Kidney capillary endothelial cell (primary cell): ENCODE data around the gene CCDC88C.

ENCODE experiments used
- DNase-seq: peaks from one replicate; pipeline ENCODE4 v3.0.0-alpha.2; 2018; ENCODE audit warnings: low spot score

Gene CCDC88C

DNA sequence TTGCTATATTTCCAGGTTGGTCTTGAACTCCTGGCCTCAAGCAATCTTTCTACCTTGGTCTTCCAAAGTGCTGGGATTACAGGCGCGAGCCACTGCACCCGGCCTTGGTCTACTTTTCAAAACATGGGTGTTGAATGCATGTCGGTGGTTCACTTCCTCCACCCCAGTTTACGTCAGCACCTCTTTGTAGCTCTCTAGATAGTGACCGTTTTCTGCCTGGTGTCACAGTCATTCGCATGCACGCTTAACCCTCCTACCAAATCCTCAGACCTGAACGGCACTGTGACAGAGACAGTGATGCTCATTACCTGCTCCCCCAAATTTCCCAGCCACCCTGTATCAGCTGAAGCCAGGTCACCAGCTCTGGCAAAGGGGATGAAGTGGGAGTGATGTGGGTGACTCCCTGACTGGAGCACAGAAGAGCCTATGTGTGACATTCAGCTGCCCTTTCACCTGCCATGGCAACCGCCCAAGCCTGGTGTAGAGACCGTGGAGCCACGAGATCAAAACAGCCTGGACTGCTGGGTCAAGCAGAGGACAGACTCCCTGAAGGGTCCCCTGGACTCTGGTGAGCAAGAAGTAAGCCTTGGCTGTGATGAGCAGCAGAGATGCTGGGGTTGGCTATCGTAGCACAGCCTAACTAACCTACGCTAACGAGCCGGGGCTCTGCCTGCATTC lies 106.9 kb downstream of the CCDC88C start:
- DNase-seq = no peak

DNA sequence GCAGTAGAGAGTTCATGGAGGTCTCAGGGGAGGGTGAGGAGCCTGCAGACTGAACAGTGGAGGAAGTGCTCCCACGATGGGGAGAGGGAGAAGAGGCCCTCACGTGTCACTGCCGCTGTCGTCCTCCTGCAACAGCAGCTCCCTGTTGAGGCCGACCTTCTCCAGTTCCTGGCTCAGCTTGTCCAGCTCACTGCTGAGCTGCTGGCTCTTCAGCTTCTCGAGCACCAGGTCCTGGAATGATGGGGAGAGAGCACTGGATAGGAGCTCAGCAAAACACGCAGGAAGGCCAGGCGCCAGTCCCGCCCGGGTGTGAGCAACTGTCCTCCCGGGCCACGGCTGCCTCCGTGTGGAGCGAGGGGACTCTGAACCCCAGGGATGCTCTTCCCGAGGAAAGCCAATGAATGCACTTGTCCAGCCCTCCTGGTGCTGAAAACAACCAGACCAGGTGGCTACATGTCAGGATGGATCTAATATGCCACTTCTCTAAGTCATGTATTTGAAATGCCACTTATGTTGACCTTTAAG lies 107.8 kb downstream of the CCDC88C start:
- no peak for DNase-seq

- DNase-seq = no peak
Observed at GRCh38 chr14:91308337-91308736, 109.3 kb downstream of the CCDC88C start.

GRCh38 chr14:91307652-91308051 lies 110.0 kb downstream of the CCDC88C start:
- no peak for DNase-seq

- no peak for DNase-seq
Observed at GRCh38 chr14:91307046-91307445, 110.6 kb downstream of the CCDC88C start.

DNA sequence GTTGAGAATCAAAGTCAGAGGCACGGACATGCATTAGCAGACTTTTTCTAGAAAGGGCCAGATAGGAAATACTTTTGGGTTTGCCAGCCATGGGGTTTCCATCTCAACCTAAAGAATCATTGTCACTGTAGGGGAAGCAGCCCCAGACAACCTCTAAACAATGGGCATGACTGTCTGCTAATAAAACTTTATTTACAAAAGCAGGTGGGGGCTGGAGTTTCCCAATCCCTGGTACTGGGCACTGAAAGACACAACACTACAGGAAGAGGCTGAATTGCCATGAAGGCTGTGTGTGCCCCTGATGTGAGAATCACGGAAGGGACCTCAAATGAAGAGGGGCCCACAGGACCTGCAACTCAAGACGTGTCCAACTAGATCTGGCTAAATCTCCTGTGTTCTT lies 111.1 kb downstream of the CCDC88C start:
- no peak for DNase-seq

GRCh38 chr14:91305650-91306431 lies 111.8 kb downstream of the CCDC88C start:
- DNase-seq = no peak

DNA sequence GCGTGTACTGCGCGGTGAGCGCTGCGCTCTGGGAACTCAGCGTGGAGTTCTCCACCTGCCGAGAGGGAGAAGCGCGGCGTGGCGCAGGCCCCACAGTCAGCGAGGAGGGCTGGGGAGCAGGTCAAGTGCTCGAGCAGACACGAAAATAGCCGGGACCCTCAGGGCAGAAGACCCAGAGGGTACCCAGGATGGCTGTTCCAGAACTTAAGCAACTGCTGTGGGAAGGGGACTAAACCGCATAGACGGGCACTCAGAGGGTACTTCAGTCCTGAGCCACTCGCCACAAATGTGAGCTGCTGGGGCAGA lies 113.7 kb downstream of the CCDC88C start:
- DNase-seq = no peak

DNA sequence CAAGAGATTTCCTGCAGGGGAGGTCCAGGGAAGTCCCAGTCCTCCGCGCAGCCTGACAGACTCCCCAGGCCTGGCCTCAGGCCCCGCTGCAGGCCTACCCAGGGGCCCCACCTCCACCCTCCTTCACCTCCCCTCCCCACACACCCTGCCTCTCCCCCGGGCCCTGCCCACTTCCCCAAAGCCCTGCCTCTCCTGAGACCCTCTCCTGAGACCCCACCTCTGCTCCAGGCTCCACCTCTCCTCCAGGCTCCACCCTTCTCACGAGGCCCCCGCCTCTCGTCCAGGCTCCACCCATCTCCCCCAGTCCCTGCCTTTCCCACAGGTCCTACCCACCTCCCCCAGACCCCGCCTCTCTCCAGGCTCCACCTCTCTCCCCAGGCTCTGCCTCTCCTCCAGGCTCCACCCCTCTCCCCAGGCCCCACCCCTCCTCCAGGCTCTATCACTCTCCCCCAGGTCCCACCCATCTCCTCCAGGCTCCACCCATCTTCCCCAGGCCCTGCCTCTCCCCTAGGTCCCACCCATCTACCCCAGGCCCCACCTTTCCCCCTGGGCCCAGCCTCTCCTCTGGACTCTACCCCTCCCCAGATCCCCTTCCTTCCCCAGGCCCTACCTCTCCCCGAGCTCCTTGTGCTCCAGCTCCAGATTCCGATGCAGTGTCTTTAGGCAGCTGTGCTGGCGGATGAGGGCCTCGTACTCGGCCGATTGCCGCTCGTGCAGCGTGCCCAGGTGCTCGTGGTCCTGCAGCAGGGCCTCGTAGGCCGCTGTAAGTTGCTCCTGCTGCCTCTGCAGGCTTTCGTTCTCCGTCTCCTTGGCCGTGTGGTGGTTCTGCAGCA lies 114.3 kb downstream of the CCDC88C start:
- no peak for DNase-seq

DNA sequence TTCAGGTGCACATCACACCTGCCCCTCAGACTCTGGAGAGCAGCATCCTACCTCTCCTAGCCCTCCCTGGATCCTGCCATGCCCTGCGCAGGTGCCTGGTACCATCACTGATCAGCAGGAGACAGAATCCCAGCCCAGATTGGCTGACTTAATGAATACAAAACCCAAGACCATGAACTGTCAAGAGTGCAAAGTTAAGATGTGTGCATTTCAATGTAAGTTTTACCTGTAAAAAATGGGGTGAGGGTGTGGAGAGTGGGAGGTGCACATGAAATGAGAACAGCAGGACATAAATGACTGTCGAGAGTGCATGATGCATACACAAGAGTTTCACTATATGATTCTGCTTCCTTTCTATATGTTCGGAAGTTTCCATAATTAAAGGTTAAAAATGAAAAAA lies 115.2 kb downstream of the CCDC88C start:
- no peak for DNase-seq

DNA sequence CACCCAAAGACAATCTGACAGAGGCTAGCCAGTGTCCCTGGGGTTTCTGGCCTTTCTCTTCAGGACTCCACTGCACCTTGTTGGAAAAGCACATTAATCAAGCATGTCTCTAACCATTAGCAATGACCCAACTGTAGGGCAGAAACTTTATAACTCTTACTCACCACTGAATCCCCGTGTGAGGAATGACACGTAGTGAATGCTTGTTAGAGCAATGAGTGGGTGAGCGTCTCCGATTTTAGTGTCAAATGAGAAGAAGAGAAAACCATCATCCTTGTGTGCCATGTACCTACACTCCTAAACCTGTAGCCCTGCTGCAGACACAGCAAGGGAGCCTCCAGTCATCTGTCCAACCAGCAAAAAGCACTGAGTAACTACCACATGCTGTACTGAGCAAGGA lies 116.7 kb downstream of the CCDC88C start:
- no peak for DNase-seq

DNA sequence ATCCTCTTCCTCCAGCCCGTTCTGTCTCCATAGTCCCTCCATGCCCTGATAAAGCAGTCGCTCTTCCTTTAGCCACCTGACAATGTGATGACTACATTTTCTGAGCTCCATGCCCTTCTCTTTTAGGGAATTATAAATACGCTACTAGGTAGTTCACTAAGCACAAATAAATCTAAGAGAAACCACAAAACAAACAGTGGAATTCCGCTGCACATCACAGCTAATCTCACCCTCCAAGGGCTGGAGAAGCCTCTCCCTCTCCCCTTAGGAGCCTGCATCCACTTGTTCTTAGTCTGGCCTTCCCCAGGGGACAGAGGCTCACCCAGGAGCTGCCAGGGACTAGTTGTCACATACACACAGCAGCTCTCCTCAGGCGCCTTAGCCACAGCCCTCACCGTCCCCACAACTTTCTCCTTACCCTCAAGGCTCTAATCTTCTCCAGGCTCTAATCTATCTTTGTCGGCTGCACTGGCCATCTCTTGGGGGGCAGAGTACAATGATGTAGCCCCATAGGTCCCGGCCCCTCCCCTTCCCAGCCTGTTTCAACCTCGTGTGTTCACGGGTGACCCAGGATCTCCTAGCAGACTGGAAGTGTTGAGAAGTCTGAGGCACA lies 117.2 kb downstream of the CCDC88C start:
- no peak for DNase-seq

DNA sequence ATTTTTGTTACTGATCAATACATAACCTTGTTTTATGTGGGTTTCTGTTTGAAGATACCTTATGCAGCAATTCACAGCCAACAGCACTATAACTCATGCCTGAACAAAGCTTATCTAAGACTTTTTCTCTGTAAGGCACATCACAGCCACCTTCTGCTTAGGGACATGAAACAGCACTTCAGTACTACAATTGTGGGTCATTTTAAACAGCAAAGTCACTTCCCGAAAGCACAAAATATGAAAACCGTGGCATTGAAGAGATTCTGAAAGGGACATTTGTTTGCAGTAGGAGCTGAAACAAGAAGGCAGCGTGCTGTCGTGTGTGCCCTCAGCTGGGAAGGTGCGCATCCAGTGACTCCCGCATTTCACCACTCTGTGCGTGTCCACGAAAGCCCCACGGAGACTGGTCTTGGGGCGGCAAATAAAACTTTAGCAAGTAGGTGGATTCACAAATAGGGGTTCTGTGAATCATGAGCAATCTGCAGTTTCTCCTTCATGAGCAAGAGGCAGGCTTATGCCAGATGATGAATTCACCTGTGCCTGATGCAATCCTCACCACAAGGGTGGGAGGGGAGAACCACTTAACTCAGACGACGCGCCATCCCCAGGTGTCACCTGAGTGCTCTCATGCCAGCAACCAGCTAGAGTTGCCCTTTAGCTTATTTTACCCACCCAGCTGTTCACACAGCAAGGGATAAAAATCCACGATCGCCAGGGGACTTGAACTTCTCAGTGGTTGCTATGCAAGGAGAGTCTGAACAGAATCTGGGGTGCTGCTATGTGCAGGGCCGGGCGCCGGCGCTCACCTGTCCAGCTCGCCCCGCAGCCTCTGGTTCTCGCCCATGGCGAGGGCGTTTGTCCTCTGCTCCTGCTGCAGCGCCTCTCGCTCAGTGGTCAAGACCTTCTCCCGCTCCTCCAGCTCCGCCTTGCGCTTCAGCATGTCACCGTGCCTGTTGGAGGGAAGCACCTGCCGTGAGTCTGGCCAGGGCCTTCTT lies 118.2 kb downstream of the CCDC88C start:
- no peak for DNase-seq

DNA sequence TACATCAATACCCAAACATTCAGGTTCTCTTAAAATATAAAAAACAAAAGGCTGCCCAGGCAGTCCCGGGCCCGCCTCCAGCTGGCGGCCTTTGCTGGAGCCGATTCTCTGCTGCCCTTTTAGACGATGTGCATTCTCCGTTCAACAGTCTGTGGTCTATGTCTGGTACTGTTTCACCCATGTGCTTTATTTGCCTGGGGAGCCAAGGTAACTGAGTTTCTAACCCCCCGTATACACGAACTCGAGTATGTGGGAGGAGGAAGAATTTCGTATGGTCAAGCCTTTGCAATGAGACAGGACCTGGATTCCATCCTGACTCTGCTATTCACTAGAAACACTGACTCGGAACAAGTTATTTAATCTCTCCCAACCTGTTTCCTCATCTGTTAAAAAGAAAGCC lies 119.0 kb downstream of the CCDC88C start:
- DNase-seq = no peak

DNA sequence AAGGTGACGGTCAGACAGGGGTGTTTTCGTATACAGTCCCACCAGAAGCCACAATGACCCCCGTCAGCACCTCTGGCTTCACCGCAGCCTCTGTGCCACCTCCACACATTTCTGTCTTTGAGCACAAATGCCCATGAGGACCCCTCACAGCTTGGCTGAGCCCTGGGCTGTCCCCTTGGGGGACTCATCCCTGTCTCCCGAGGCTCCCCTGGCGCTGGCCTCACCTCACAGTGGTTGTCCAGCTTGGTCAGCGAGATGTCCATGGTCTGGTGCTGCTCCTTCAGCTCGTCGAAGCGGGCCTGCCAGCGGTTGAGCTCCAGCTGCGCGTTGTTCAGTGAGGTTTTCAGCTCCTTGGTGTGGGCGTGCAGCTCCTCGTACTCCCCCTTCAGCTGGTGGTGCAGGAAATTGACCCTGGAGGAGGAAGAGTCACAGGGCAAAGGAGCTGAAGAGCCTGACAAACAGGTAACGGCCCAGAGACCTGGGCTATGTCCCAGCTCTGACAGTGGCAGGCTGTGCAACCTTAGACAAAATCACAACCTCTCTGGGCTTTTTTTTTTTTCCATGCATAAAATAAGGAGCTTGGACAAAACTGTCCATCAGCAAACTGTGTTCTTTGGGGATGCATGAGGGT lies 120.4 kb downstream of the CCDC88C start:
- DNase-seq = no peak

DNA sequence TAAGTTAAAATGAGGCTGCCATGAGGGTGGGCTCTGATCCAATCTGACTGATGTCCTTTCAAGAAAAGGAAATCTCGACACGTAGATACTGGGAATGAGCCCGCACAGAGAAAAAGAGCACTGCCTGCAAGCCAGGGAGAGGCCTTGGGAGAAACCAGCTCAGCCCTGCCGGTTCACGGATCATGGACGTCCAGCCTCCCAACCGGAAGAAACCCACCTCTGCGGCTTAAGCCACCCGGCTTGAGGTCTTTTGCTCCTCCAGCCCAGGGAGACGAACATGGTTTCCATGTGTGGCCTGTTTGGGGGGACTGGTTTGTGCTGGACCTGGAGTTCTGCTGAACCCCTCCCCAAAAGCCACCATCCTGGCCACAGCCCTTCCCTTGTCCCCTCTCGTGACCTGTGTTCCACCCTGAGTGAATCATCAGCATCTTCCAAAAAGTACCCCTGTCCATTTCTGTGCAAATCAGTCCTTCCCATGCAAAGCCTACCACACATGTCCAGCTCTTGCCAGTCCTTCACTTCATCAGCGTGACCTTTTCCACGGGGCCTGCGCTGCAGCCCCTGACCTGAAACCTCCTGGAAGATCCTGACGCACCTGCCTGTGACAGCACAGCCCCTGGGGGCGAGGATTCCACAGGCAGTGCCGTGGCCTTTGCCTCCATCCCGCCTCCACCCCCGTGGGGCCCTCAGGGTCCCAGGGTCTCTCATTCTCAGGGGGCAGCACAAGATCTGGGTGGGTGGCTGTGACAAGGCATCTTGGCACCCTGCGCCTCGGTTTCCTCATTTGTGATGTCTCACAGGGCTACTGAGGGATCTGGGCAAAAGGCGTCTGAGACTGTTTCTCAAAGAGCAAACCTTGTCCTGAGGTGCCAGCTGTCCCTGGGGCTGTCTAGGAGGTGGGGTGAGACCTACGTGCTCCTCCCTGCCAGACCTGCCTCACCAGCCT lies 121.5 kb downstream of the CCDC88C start:
- no peak for DNase-seq

- DNase-seq = no peak
Observed at GRCh38 chr14:91295276-91295845, 122.3 kb downstream of the CCDC88C start.

GRCh38 chr14:91294153-91294552 lies 123.5 kb downstream of the CCDC88C start:
- DNase-seq = no peak

DNA sequence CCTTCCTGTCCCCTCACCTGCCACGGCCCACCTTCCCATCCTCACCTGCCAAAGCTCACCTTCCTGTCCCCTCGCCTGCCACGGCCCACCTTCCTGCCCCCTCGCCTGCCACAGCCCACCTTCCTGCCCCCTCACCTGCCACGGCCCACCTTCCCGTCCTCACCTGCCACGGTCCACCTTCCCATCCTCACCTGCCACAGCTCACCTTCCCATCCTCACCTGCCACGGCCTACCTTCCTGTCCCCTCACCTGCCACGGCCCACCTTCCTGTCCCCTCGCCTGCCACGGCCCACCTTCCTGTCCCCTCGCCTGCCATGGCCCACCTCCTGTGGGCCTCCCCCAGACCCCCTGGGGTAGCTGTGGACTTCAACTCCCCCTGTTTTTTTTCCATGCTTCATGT lies 124.3 kb downstream of the CCDC88C start:
- no peak for DNase-seq
